GM23338 (cell line): ENCODE data around the gene C10orf105. TPM values are rescaled to one million over a fixed set of nuclear protein-coding genes. Genes with fewer than 3 reads are reported as not detected.

Experiments
- ATAC-seq: fragments of 200-7000 bp; cut with Tn5 transposase; 3 replicates; pipeline ENCODE4 v1.9.1; 2020
- DNase-seq: peaks from one replicate; pipeline ENCODE4 v3.0.0-alpha.2; 2015; ENCODE audit warnings: low spot score
- H2AFZ ChIP-seq: fragments of 200-600 bp; sonication (generic); 2 replicates; pipeline ENCODE4 v1.8.0; 2016; ENCODE audit warnings: antibody characterized with exemption, mild to moderate bottlenecking, moderate library complexity
- H3F3A ChIP-seq: fragments of 200-600 bp; sonication (generic); replicated peaks from 2 replicates; pipeline ENCODE4 v1.8.0; 2017; ENCODE audit warnings: antibody characterized with exemption, mixed run types, low read depth
- H3K27ac ChIP-seq: fragments of 200-600 bp; sonication (generic); 2 replicates; pipeline ENCODE4 v1.6.1; 2016; ENCODE audit warnings: low read depth
- H3K27me3 ChIP-seq: fragments of 200-600 bp; sonication (generic); 2 replicates; pipeline ENCODE4 v1.8.0; 2016; ENCODE audit warnings: mild to moderate bottlenecking, mixed run types, moderate library complexity; ENCODE audit not compliant: insufficient read depth
- H3K36me3 ChIP-seq: fragments of 200-600 bp; sonication (generic); 2 replicates; pipeline ENCODE4 v1.8.0; 2016; ENCODE audit warnings: mild to moderate bottlenecking; ENCODE audit not compliant: insufficient read depth
- H3K4me1 ChIP-seq: fragments of 200-600 bp; sonication (generic); 2 replicates; pipeline ENCODE4 v1.8.0; 2016; ENCODE audit warnings: mild to moderate bottlenecking, moderate library complexity; ENCODE audit not compliant: insufficient read depth
- H3K4me2 ChIP-seq: fragments of 200-600 bp; sonication (generic); 2 replicates; pipeline ENCODE4 v1.7.1; 2017; ENCODE audit warnings: mixed run types
- H3K4me3 ChIP-seq: fragments of 200-600 bp; sonication (generic); 2 replicates; pipeline ENCODE4 v1.6.1; 2016; ENCODE audit warnings: mixed run types
- H3K79me2 ChIP-seq: fragments of 200-600 bp; sonication (generic); replicated peaks from 2 replicates; pipeline ENCODE4 v1.8.0; 2017; ENCODE audit warnings: mild to moderate bottlenecking; ENCODE audit not compliant: insufficient read depth
- H3K9me2 ChIP-seq: fragments of 200-600 bp; sonication (generic); 2 replicates; pipeline ENCODE4 v1.8.0; 2017; ENCODE audit not compliant: insufficient read depth
- H4K20me1 ChIP-seq: fragments of 200-600 bp; sonication (generic); replicated peaks from 2 replicates; pipeline ENCODE4 v1.8.0; 2017; ENCODE audit warnings: mild to moderate bottlenecking; ENCODE audit not compliant: insufficient read depth
- H3K27ac Mint-ChIP-seq: 2 replicates; pipeline ENCODE4 v1.8.0; 2020; ENCODE audit warnings: inconsistent platforms, mild to moderate bottlenecking, moderate library complexity, mixed read lengths
- H3K27me3 Mint-ChIP-seq: 3 replicates; pipeline ENCODE4 v1.8.0; 2022; ENCODE audit warnings: low read depth, mild to moderate bottlenecking, moderate library complexity, mixed read lengths, inconsistent platforms; ENCODE audit not compliant: insufficient read depth, poor library complexity
- H3K36me3 Mint-ChIP-seq: 3 replicates; pipeline ENCODE4 v1.8.0; 2021; ENCODE audit warnings: low read depth, mild to moderate bottlenecking, inconsistent platforms, moderate library complexity, mixed read lengths
- H3K4me1 Mint-ChIP-seq: 3 replicates; pipeline ENCODE4 v1.8.0; 2020; ENCODE audit warnings: mild to moderate bottlenecking, inconsistent platforms, mixed read lengths
- H3K4me3 Mint-ChIP-seq: 3 replicates; pipeline ENCODE4 v1.8.0; 2021; ENCODE audit warnings: moderate library complexity, mild to moderate bottlenecking, inconsistent platforms, mixed read lengths
- H3K9me3 Mint-ChIP-seq: 3 replicates; pipeline ENCODE4 v1.8.0; 2020; ENCODE audit warnings: moderate library complexity, mild to moderate bottlenecking, inconsistent platforms, mixed read lengths
- CREB1 ChIP-seq: fragments of 250-450 bp; sonication (Bioruptor Pico); IDR thresholded peaks from 2 replicates; pipeline ENCODE4 v1.5.0; 2020; ENCODE audit warnings: low read depth, mild to moderate bottlenecking, moderate library complexity
- EZH2 ChIP-seq: fragments of 200-600 bp; sonication (generic); IDR thresholded peaks from one replicate; pipeline ENCODE4 v1.8.0; 2017; ENCODE audit warnings: antibody characterized with exemption, mild to moderate bottlenecking, low read depth; ENCODE audit not compliant: unreplicated experiment
- EZH2phosphoT487 ChIP-seq: fragments of 200-600 bp; sonication (generic); IDR thresholded peaks from one replicate; pipeline ENCODE4 v1.8.1; 2018; ENCODE audit warnings: antibody characterized with exemption; ENCODE audit not compliant: unreplicated experiment
- JUNB ChIP-seq: IDR thresholded peaks from one replicate; pipeline ENCODE4 v1.6.1; 2016; ENCODE audit warnings: antibody characterized with exemption; ENCODE audit not compliant: unreplicated experiment
- NANOG ChIP-seq: IDR thresholded peaks from 2 replicates; pipeline ENCODE4 v1.6.1; 2016; ENCODE audit warnings: antibody characterized with exemption, borderline replicate concordance
- POLR2AphosphoS5 ChIP-seq: IDR thresholded peaks from 2 replicates; pipeline ENCODE4 v1.6.1; 2016; ENCODE audit warnings: antibody characterized with exemption, low read depth
- STAT1 ChIP-seq: IDR thresholded peaks from one replicate; pipeline ENCODE4 v1.6.1; 2016; ENCODE audit warnings: antibody characterized with exemption; ENCODE audit not compliant: unreplicated experiment
- ZNF114 ChIP-seq: fragments of 250-450 bp; sonication (Bioruptor Pico); IDR thresholded peaks from 2 replicates; pipeline ENCODE4 v1.5.0; 2020; ENCODE audit warnings: mild to moderate bottlenecking, moderate library complexity
- ZNF331 ChIP-seq: fragments of 250-450 bp; sonication (Bioruptor Pico); IDR thresholded peaks from 2 replicates; pipeline ENCODE4 v1.5.0; 2020; ENCODE audit warnings: low read depth, mild to moderate bottlenecking, moderate library complexity
- ZNF462 ChIP-seq: fragments of 250-450 bp; sonication (Bioruptor Pico); IDR thresholded peaks from 2 replicates; pipeline ENCODE4 v1.5.0; 2020; ENCODE audit warnings: mild to moderate bottlenecking, moderate library complexity
- polyA plus RNA-seq: library from polyadenylated mRNA; unstranded; fragments of >200 nt; fragmentation: Nextera tagmentation; extraction: Ambion mirVana; gene quantifications from 2 replicates; pipeline ENCODE4 v1.2.1, GENCODE V29; 2016
- total RNA-seq: library from RNA; depleted of rRNA; stranded (reverse); fragments of >200 nt; shearing (Covaris generic); gene quantifications from 2 replicates; pipeline ENCODE4 v1.2.3, GENCODE V29; 2014
- TF ChIP-seq, protein P1 (sequence below): IDR thresholded peaks from one replicate; pipeline ENCODE4 v1.6.1; 2018; ENCODE audit warnings: antibody characterized with exemption; ENCODE audit not compliant: unreplicated experiment
- TF ChIP-seq, protein P2 (sequence below), 2 experiments: fragments of 200-600 bp in 1 of 2; sonication (generic) in 1 of 2; conservative IDR thresholded peaks; 2 replicates each; pipeline versions ENCODE4 v1.5.1 to v1.6.1; 2016 to 2017; ENCODE audit warnings: antibody characterized with exemption in 2 of 2, low read depth in 2 of 2, mild to moderate bottlenecking in 2 of 2, moderate library complexity in 1 of 2
- TF ChIP-seq, protein P3 (sequence below): IDR thresholded peaks from 2 replicates; pipeline ENCODE4 v1.6.1; 2016; ENCODE audit warnings: antibody characterized with exemption

C10orf105 gene
- total and polyA plus RNA-seq, 2 experiments from 2014 or later, result 0.15 to 0.17 TPM

GRCh38 chr10:71716426-71716825 is 3.2 kb downstream of the C10orf105 start:
- H3K9me2 ChIP-seq, result no peaks in the 10 kb centered on the region
- H4K20me1 ChIP-seq, result no peaks in the 10 kb centered on the region
- H2AFZ ChIP-seq, result no peak overlapping the region
- H3K4me1 ChIP-seq, result peaks cover 8% of the 10 kb centered on the region
- Mint-ChIP-seq H3K36me3 (no peaks in the 10 kb centered on the region), H3K27ac (no peak overlapping the region), H3K4me3 (no peak overlapping the region), H3K9me3 (no peaks in the 10 kb centered on the region), H3K27me3 (peaks cover 23% of the 10 kb centered on the region), H3K4me1 (peaks cover 20% of the 10 kb centered on the region)
- DNase-seq (no peak), ATAC-seq (no peak)
- no peak for TF ChIP-seq ZNF114 (CRISPR knock-in tag)
- TF ChIP-seq EZH2phosphoT487, result no peak
- TF ChIP-seq, protein P1, sequence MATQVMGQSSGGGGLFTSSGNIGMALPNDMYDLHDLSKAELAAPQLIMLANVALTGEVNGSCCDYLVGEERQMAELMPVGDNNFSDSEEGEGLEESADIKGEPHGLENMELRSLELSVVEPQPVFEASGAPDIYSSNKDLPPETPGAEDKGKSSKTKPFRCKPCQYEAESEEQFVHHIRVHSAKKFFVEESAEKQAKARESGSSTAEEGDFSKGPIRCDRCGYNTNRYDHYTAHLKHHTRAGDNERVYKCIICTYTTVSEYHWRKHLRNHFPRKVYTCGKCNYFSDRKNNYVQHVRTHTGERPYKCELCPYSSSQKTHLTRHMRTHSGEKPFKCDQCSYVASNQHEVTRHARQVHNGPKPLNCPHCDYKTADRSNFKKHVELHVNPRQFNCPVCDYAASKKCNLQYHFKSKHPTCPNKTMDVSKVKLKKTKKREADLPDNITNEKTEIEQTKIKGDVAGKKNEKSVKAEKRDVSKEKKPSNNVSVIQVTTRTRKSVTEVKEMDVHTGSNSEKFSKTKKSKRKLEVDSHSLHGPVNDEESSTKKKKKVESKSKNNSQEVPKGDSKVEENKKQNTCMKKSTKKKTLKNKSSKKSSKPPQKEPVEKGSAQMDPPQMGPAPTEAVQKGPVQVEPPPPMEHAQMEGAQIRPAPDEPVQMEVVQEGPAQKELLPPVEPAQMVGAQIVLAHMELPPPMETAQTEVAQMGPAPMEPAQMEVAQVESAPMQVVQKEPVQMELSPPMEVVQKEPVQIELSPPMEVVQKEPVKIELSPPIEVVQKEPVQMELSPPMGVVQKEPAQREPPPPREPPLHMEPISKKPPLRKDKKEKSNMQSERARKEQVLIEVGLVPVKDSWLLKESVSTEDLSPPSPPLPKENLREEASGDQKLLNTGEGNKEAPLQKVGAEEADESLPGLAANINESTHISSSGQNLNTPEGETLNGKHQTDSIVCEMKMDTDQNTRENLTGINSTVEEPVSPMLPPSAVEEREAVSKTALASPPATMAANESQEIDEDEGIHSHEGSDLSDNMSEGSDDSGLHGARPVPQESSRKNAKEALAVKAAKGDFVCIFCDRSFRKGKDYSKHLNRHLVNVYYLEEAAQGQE, result no peak
- no peak for TF ChIP-seq JUNB
- TF ChIP-seq POLR2AphosphoS5, result no peak
- no peak for TF ChIP-seq ZNF331 (CRISPR knock-in tag)
- no peak for TF ChIP-seq EZH2
- no peak for TF ChIP-seq NANOG
- TF ChIP-seq, protein P2, sequence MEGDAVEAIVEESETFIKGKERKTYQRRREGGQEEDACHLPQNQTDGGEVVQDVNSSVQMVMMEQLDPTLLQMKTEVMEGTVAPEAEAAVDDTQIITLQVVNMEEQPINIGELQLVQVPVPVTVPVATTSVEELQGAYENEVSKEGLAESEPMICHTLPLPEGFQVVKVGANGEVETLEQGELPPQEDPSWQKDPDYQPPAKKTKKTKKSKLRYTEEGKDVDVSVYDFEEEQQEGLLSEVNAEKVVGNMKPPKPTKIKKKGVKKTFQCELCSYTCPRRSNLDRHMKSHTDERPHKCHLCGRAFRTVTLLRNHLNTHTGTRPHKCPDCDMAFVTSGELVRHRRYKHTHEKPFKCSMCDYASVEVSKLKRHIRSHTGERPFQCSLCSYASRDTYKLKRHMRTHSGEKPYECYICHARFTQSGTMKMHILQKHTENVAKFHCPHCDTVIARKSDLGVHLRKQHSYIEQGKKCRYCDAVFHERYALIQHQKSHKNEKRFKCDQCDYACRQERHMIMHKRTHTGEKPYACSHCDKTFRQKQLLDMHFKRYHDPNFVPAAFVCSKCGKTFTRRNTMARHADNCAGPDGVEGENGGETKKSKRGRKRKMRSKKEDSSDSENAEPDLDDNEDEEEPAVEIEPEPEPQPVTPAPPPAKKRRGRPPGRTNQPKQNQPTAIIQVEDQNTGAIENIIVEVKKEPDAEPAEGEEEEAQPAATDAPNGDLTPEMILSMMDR (conservative IDR thresholded peaks at IDR 0.05; ENCODE audit: low read depth in 2 of 2), result no peak
- TF ChIP-seq, protein P3, sequence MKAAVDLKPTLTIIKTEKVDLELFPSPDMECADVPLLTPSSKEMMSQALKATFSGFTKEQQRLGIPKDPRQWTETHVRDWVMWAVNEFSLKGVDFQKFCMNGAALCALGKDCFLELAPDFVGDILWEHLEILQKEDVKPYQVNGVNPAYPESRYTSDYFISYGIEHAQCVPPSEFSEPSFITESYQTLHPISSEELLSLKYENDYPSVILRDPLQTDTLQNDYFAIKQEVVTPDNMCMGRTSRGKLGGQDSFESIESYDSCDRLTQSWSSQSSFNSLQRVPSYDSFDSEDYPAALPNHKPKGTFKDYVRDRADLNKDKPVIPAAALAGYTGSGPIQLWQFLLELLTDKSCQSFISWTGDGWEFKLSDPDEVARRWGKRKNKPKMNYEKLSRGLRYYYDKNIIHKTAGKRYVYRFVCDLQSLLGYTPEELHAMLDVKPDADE, result no peak
- no peak for TF ChIP-seq STAT1
- TF ChIP-seq CREB1 (CRISPR knock-in tag), result no peak
- no peak for TF ChIP-seq ZNF462 (CRISPR knock-in tag)
- no peak overlapping the region for H3K4me2 ChIP-seq
- H3K27ac ChIP-seq, result no peak overlapping the region
- H3K27me3 ChIP-seq, result no peaks in the 10 kb centered on the region
- no peaks in the 10 kb centered on the region for H3K79me2 ChIP-seq
- H3K36me3 ChIP-seq, result no peaks in the 10 kb centered on the region
- no peak overlapping the region for H3K4me3 ChIP-seq
- no peaks in the 10 kb centered on the region for H3F3A ChIP-seq
